SW480 (cell line): ENCODE data around the gene GAL3ST1.
A peak's percentile ranks its signal among the peaks of the same experiment; 100 is the strongest.
"Not testable (repeated sequence)": the region's sequence is repeated elsewhere in the genome, so short reads cannot be mapped to it uniquely, and the experiment has no call there.

Source experiments
- DNase-seq: peaks from one replicate; pipeline ENCODE4 v3.0.0-alpha.2; 2016; ENCODE audit warnings: low spot score

GAL3ST1 gene

GRCh38 chr22:30574095-30574981, at the start of gene GAL3ST1:
Gene GAL3ST1 (minus strand): TSS chr22:30574665. CDS start chr22:30557392, 17,273 bp downstream.
- peak; percentile 66 for DNase-seq

- not testable (repeated sequence) for DNase-seq
Observed at GRCh38 chr22:30619909-30620308, 45.4 kb upstream of the GAL3ST1 start.

GRCh38 chr22:30617819-30618218, 43.4 kb upstream of the GAL3ST1 start:
- DNase-seq = no peak

GRCh38 chr22:30615543-30615954, 41.1 kb upstream of the GAL3ST1 start:
- DNase-seq = no peak

DNA sequence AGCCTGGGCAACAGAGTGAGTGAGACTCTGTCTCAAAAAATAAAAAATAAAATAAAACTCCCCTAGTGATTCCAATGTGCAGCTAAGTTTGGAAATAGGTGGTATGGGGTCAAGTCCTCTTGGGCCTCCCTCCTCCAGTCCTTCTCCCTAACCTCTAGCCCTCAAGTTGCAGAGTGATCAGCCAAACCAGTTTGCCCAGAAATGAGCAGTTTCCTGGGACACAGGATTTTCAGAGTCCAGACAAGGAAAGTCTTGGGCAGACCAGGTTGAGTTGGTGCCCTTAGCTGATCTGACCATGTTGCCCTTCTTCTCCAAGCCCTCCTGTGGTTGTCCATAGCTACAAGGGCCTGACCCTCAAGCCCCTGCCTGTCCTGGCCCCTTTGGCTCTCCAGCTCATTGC, 40.4 kb upstream of the GAL3ST1 start:
- no peak for DNase-seq

DNA sequence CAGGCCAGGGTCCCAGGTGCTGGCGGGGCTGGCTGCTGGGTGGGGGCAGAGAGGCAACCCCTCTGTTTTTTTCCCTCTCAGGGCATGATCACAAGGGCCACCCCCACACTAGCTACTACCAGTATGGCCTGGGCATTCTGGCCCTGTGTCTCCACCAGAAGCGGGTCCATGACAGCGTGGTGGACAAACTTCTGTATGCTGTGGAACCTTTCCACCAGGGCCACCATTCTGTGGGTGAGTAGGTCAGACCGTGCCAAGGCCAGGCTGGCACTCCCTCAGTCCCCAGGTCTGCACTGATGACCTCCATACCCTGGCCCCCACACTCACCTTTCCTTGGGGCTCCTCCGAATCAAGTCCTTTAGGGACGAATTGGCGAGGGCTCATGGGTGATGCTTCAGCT, 39.8 kb upstream of the GAL3ST1 start:
- no peak for DNase-seq

GRCh38 chr22:30612789-30613188, 38.3 kb upstream of the GAL3ST1 start:
- no peak for DNase-seq

DNA sequence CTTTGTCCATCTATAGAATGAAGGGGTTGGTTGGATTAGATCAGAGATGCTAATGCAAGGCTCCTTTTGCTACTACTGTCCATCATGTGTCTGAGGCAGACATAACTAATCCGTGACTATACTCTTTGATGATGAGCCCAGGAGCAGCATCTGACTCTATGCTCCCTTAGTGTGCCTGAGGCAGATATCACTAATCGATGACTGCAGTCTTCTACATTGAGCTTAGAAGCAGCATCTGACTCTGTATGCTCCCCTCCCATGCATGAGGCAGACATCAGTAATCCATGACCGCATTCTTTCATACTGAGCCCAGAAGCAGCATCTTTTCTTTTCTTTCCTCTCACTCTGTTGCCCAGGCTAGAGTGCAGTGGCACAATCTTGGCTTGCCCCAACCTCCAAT, 36.7 kb upstream of the GAL3ST1 start:
- DNase-seq = no peak

DNA sequence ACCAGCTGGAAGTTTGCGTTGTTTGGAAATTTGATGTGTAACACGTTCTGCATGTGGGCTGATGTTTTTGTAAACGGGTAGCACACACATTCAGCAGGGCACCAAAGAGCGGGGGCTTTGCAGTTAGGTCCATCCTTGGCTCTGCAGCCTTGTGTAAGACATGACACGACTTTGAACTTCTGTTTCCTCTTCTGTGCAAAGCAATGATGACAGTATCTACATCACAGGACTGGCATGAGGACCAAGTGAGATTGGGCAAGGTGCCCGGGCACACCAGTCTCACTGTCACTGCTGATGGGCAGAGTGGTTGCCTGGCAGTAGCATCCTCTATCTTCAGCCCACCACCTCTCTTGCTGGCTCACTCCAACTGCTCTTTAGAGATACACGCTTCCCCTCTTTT, 35.8 kb upstream of the GAL3ST1 start:
- DNase-seq = no peak

DNA sequence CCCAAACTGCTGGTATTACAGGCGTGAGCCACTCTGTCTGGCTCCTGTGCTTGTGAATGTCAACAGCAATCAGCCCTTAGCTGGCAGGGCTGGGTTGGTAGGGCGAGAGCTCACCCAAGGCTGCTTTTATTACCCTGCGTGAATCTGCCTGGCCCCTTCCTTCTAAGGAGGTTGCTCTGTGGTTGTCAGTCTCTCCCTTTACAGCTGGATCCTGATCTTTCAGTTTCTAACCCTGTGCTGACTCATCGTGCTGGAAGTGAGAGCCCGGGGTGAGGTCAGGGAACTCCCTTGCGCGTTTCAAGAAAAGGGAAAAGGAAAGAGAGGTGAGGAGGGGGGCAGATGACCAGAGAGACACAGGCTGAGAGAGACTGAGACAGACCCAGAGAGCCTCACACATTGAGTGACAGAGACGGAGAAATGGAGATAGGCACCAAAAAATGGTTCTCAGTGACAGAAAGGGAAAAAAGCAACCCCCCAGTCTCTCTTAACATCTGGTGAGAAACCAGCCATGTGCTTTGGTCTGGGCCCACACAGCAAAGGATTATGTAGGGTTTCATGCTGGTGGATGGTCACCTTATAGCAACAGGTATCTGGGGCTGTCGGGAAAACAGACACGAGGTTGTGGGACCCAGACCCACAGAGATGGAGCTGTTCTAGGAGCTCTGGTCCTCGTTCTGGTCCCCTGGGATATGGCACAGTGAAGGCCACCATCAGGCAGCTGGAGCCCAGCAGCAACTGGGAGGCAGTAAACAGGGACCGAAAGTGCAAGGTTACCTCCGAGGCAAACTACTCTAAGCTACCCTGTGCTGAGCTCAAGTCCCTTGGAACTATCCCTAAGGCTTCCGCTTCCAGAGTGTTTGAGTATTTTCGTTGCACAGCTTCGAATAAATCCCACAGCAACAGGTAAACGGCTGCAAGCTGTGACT, 35.1 kb upstream of the GAL3ST1 start:
- peak; percentile 61 for DNase-seq

- DNase-seq = no peak
Observed at GRCh38 chr22:30607939-30608338, 33.5 kb upstream of the GAL3ST1 start.

GRCh38 chr22:30607300-30607930, 33.0 kb upstream of the GAL3ST1 start:
- no peak for DNase-seq

DNA sequence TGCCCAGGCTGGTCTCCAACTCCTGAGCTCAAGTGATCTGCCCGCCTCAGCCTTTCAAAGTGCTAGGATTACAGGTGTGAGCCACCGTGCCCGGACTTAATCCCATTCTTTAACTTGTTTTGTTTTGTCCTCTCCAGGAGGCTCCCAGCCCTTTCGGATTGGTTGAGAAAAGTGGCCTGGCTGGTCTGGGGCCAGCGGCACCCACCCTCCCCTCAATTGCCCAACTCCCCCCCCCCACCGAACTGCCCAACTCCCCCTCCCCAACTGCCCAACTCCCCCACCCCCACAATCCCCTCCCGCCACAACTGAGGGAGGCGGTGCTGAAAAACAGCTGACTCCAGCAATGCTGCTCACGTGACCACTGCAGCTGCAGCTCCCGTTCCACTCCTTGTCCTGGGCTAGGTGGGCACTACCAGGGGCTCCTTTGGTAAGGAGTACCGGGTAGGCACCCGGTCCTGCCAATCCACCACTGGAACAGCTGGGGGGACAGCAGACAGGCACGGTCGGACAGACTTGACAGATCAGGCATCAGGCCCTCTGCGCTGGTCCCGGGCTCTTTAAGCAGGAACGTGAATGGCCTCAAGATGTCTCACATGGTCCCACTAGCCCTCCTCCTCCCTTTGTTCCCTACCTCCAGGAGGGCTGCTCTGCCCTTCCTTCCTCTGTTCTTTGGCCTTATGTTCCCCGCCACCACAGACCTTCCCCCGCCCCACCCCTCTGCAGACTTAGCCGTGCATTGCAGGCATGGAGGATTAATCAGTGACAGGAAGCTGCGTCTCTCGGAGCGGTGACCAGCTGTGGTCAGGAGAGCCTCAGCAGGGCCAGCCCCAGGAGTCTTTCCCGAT, 32.2 kb upstream of the GAL3ST1 start, which contains the start of gene TCN2:
Gene TCN2 (plus strand): TSS at position 720 of the 845 bp plus-strand sequence. CDS start 158 bp downstream, outside the sequence.
- DNase-seq = peak; percentile 52

DNA sequence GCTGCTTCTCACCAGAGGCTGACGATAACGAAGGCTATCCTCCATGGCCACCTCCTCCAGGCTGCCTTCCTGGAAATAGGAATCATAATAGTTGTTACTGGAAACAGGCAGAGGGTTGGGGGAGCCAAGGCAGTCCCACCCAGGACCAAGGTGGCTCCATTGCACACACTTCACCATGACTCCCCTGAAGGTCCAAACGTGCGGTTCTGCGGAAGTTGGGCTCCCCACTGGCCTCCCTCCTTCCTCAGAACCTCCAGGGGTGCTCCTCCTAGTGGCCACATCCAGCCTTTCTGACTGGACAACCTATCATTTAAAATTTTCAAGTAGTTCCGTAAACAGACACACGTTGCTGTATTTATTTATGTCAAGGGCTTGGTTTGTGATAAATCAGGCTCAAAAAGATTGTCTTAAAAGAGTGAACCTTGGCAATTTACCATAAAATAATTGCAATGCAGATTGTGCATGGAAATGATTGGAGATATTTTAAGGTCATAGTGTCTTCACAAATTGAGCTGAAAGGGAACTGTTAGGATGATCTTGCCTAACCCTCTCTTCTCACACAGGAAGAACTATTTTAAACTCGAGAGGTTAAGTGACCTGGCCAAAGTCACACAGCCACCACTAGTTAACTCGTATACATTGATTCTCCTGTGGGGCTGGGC, 31.1 kb upstream of the GAL3ST1 start:
- peak; percentile 41 for DNase-seq

DNA sequence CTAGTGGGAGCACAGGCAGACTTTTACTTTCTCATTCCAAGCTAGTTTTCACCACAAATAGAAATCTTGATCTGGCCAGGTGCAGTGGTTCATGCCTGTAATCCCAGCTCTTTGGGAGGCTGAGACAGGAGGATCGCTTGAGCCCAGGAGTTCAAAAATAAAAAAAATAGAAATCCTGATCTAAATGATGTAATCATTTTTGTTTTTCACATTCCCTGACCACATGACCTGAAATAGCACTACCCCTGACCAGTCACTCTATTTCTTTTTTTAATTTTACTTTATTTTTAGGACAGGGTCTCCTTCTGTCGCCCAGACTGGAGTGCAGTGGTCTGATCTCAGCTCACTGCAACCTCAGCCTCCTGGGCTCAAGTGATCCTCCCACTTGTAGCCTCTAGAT, 30.3 kb upstream of the GAL3ST1 start:
- no peak for DNase-seq

- DNase-seq = no peak
Observed at GRCh38 chr22:30603801-30604200, 29.3 kb upstream of the GAL3ST1 start.

DNA sequence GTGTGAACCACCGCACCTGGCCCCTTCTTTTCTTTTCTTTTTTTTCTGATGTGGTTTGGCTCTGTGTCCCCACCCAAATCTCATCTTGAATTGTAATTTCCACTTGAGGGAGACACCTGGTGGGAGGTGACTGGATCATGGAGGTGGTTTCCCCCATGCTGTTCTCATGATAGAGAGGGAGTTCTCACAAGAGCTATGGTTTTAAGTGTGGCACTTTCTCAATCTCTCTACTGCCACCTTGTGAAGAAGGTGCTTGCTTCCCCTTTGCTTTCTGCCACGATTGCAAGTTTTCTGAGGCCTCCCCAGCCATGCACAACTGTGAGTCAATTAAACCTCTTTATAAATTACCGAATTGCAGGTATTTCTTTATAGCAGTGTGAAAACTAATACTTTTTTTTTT, 27.6 kb upstream of the GAL3ST1 start:
- peak; percentile 43 for DNase-seq

GRCh38 chr22:30601464-30601863, 27.0 kb upstream of the GAL3ST1 start:
- DNase-seq = no peak

GRCh38 chr22:30600921-30601320, 26.5 kb upstream of the GAL3ST1 start:
- no peak for DNase-seq

GRCh38 chr22:30598986-30599385, 24.5 kb upstream of the GAL3ST1 start:
- DNase-seq = no peak

- no peak for DNase-seq
Observed at GRCh38 chr22:30596886-30597285, 22.4 kb upstream of the GAL3ST1 start.
